Prostate gland (tissue), 2 donors: ENCODE results near the gene ETV6.

Source experiments
- POLR2A ChIP-seq: fragments of 450-650 bp; IDR thresholded peaks from one replicate; pipeline ENCODE4 v1.6.1; 2016; ENCODE audit warnings: antibody characterized with exemption, mild to moderate bottlenecking
- POLR2AphosphoS5 ChIP-seq: sonication (generic); formaldehyde crosslinking; IDR thresholded peaks from one replicate; pipeline ENCODE4 v1.6.1; 2017; ENCODE audit warnings: antibody characterized with exemption
- TF ChIP-seq, protein P1 (sequence below), 4 experiments: fragments of 200-600 bp in 2 of 4; fragments of 450-650 bp in 2 of 4; sonication (generic) in 2 of 4; IDR thresholded peaks; 1 replicate in 3 of 4; 2 replicates in 1 of 4; pipeline ENCODE4 v1.5.1; 2016 to 2019; ENCODE audit warnings: antibody characterized with exemption in 4 of 4, mild to moderate bottlenecking in 2 of 4, moderate library complexity in 2 of 4

DNA sequence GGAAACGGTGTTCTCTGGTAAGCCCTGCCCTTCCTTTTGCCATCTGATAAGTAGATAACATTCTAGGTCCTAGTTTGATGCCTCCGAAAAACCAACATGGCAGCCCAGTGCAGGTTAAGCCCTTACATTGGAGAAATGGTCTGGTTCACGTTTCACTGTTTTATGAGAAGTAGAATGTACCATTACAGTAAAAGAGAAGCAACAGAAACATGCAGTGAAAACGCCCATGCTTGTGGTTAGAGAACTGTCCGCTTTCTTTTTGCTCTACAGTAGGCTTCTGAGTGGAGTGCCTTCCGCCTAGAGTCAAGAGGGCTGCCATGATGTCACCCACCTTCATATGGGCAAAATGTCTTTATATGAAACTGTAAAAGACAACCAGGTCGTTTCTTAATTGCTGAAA lies 230.9 kb downstream of the ETV6 start:
- TF ChIP-seq, protein P1, sequence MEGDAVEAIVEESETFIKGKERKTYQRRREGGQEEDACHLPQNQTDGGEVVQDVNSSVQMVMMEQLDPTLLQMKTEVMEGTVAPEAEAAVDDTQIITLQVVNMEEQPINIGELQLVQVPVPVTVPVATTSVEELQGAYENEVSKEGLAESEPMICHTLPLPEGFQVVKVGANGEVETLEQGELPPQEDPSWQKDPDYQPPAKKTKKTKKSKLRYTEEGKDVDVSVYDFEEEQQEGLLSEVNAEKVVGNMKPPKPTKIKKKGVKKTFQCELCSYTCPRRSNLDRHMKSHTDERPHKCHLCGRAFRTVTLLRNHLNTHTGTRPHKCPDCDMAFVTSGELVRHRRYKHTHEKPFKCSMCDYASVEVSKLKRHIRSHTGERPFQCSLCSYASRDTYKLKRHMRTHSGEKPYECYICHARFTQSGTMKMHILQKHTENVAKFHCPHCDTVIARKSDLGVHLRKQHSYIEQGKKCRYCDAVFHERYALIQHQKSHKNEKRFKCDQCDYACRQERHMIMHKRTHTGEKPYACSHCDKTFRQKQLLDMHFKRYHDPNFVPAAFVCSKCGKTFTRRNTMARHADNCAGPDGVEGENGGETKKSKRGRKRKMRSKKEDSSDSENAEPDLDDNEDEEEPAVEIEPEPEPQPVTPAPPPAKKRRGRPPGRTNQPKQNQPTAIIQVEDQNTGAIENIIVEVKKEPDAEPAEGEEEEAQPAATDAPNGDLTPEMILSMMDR (IDR thresholded peaks at IDR 0.05) = no peak
- no peak for TF ChIP-seq POLR2A
- TF ChIP-seq POLR2AphosphoS5 = no peak
